Osteoblast (primary cell): Measurements from ENCODE around the gene ACSL6. TPM values are rescaled to one million over a fixed set of nuclear protein-coding genes. Genes with fewer than 3 reads are reported as not detected.

Source experiments
- DNase-seq: peaks from one replicate; pipeline ENCODE4 v3.0.0; 2011; ENCODE audit warnings: low spot score, mixed read lengths; ENCODE audit not compliant: insufficient read length; ENCODE audit errors: missing footprints
- H2AFZ ChIP-seq: 2 replicates; pipeline ENCODE4 v1.6.0; 2011; ENCODE audit warnings: mild to moderate bottlenecking, low read length
- H3K27ac ChIP-seq: 2 replicates; pipeline ENCODE4 v1.5.1; 2011; ENCODE audit warnings: mild to moderate bottlenecking, low read depth, low read length, moderate library complexity
- H3K27me3 ChIP-seq: 2 replicates; pipeline ENCODE4 v1.6.0; 2012; ENCODE audit warnings: mild to moderate bottlenecking, control low read depth, inconsistent platforms, low read length, moderate library complexity; ENCODE audit not compliant: insufficient read depth
- H3K36me3 ChIP-seq: 2 replicates; pipeline ENCODE4 v1.5.1; 2011; ENCODE audit warnings: mild to moderate bottlenecking, low read length, control low read depth, moderate library complexity; ENCODE audit not compliant: insufficient read depth
- H3K4me1 ChIP-seq: 2 replicates; pipeline ENCODE4 v1.5.1; 2011; ENCODE audit warnings: mild to moderate bottlenecking, low read length, control low read depth, moderate library complexity; ENCODE audit not compliant: insufficient read depth
- H3K4me2 ChIP-seq: 2 replicates; pipeline ENCODE4 v1.6.0; 2011; ENCODE audit warnings: mild to moderate bottlenecking, low read length; ENCODE audit not compliant: insufficient read depth
- H3K4me3 ChIP-seq: fragments of 200-600 bp; sonication (generic); 3 replicates; pipeline ENCODE4 v1.5.1; 2012; ENCODE audit warnings: mild to moderate bottlenecking, low read length, inconsistent platforms; ENCODE audit not compliant: insufficient read depth
- H3K79me2 ChIP-seq: 2 replicates; pipeline ENCODE4 v1.6.0; 2012; ENCODE audit warnings: mild to moderate bottlenecking, low read length, control low read depth, inconsistent platforms; ENCODE audit not compliant: insufficient read depth
- H3K9me3 ChIP-seq: 2 replicates; pipeline ENCODE4 v1.5.1; 2011; ENCODE audit warnings: low read depth, low read length, control low read depth
- H4K20me1 ChIP-seq: 2 replicates; pipeline ENCODE4 v1.6.0; 2012; ENCODE audit warnings: mild to moderate bottlenecking, low read length, control low read depth; ENCODE audit not compliant: insufficient read depth
- total RNA-seq: library from RNA; depleted of rRNA; stranded (reverse); fragments of >200 nt; gene quantifications from 2 replicates; pipeline ENCODE4 v1.2.3, GENCODE V29; 2012
- TF ChIP-seq, protein P1 (sequence below): IDR thresholded peaks from 2 replicates; pipeline ENCODE4 v1.5.1; 2011; ENCODE audit warnings: mild to moderate bottlenecking, low read depth, low read length, moderate library complexity; ENCODE audit errors: extremely low read depth

ACSL6 gene
- total RNA-seq, 1 donor = not detected

DNA sequence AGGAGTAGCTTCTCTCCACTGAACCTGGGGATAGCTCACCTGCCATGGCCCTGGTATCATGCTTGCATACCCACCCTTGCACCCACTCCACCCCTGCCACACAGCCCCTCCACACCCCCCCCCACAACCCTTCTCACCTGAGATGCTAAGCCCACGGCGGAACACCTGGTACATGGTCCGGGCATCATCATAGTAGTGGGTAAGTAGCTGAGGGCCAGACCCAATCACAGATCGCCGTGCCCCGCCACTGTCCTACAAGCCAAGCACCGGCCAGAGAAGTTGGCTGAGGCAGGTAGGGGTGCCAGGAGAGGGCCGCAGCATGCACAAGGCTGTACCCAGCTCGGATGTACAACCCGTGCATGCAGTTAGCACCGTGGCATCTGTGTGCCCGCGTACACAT, 20.7 kb downstream of the ACSL6 start:
- DNase-seq = no peak
- H3K9me3 ChIP-seq = no peaks in the 10 kb centered on the region
- H3K4me2 ChIP-seq = no peak overlapping the region
- H2AFZ ChIP-seq = no peak overlapping the region
- no peaks in the 10 kb centered on the region for H3K4me1 ChIP-seq
- TF ChIP-seq, protein P1, sequence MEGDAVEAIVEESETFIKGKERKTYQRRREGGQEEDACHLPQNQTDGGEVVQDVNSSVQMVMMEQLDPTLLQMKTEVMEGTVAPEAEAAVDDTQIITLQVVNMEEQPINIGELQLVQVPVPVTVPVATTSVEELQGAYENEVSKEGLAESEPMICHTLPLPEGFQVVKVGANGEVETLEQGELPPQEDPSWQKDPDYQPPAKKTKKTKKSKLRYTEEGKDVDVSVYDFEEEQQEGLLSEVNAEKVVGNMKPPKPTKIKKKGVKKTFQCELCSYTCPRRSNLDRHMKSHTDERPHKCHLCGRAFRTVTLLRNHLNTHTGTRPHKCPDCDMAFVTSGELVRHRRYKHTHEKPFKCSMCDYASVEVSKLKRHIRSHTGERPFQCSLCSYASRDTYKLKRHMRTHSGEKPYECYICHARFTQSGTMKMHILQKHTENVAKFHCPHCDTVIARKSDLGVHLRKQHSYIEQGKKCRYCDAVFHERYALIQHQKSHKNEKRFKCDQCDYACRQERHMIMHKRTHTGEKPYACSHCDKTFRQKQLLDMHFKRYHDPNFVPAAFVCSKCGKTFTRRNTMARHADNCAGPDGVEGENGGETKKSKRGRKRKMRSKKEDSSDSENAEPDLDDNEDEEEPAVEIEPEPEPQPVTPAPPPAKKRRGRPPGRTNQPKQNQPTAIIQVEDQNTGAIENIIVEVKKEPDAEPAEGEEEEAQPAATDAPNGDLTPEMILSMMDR = no peak
- no peaks in the 10 kb centered on the region for H3K36me3 ChIP-seq
- no peaks in the 10 kb centered on the region for H4K20me1 ChIP-seq
- H3K79me2 ChIP-seq = no peaks in the 10 kb centered on the region
- H3K4me3 ChIP-seq = no peak overlapping the region
- no peak overlapping the region for H3K27ac ChIP-seq
- peaks cover 6% of the 10 kb centered on the region for H3K27me3 ChIP-seq

DNA sequence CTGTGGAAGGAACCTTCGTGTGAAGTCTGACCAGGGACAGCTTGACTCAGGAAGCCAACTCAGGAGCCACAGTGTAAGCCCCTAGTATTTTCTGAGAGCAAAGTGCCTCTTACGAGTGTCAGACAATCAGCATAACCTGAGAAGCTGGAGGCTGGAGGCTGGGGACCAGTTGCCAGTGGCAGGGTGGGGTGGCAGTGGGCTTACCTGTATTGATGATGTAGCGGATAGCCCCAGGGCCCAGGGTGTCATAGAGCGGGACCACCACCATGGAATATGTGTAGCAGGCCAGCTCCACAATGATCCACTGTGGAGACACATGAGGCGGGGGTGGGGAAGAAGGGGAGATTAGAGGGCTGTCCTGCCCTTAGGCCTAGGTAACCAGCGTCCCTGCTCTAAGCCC, 22.9 kb downstream of the ACSL6 start:
- Histone ChIP-seq H3K27ac (no peak overlapping the region), H3K4me1 (no peaks in the 10 kb centered on the region), H4K20me1 (no peaks in the 10 kb centered on the region), H3K4me2 (no peak overlapping the region), H3K36me3 (no peaks in the 10 kb centered on the region), H3K4me3 (no peak overlapping the region), H3K79me2 (no peaks in the 10 kb centered on the region), H2AFZ (no peak overlapping the region), H3K9me3 (no peaks in the 10 kb centered on the region), H3K27me3 (peaks cover 6% of the 10 kb centered on the region)
- TF ChIP-seq, protein P1 = no peak
- DNase-seq = no peak

DNA sequence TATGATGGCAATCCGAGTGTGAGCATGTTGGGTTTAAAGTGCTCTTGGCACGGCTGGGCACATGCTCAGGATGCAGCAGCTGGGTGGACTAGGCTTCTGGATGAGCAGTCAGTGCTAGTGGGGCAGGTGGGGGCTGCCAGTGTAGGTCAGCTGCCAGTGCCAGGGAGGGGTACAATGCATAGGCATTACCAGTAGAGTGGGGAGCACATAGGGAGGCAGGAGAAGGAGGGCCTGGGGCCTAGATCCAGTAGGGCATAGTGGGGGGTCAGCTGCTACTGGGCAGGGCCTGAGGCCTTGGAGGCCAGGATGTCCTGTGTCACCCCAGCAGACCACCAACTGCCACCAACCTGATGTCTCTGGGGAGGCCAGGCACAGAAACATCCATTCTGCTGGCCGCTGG, 24.2 kb downstream of the ACSL6 start:
- no peak overlapping the region for H3K4me2 ChIP-seq
- peaks cover 6% of the 10 kb centered on the region for H3K27me3 ChIP-seq
- no peak overlapping the region for H2AFZ ChIP-seq
- no peaks in the 10 kb centered on the region for H3K36me3 ChIP-seq
- no peaks in the 10 kb centered on the region for H3K9me3 ChIP-seq
- TF ChIP-seq, protein P1 = no peak
- H3K79me2 ChIP-seq = no peaks in the 10 kb centered on the region
- H4K20me1 ChIP-seq = no peaks in the 10 kb centered on the region
- no peak for DNase-seq
- H3K27ac ChIP-seq = no peak overlapping the region
- no peaks in the 10 kb centered on the region for H3K4me1 ChIP-seq
- no peak overlapping the region for H3K4me3 ChIP-seq

DNA sequence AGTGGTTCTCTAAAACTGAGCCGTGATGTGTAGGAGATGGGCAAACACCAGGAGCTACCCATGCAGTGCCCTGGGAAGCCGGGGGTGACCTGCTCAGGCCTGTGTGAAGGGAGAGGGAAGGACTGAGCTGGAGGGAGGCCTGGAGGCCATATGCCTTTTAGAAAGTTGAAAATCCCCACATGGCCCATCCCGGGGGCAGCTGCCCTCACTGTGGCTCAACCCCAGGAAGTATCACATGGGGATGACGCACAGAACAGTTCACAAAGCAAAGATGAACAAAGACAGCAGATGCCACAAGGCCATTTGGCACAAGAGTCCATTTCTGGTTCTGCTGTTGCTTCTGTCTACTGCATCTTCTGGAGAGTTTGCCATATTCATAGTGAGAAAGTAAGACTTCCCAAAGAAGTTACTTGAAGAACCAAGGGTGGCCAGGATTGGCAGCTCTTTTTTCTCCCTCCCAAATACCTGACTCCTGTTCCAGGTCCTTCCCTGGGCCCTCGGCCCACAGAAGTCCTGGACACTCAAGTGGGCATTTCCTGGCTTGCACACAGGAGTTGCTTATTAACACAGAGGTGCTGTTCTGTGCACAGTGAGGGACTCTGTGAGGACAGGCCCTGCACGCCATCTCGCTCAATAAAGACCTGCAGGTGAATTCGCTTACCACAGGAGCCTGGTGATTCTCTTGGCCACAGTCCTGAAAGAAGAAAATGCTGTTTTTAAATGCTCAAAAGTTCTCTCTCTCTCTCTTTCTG, 25.1 kb downstream of the ACSL6 start:
- H3K36me3 ChIP-seq = no peaks in the 10 kb centered on the region
- peaks cover 3% of the 10 kb centered on the region for H3K27me3 ChIP-seq
- H2AFZ ChIP-seq = no peak overlapping the region
- H3K27ac ChIP-seq = no peak overlapping the region
- TF ChIP-seq, protein P1 = no peak
- H3K4me2 ChIP-seq = no peak overlapping the region
- no peak overlapping the region for H3K4me3 ChIP-seq
- H3K4me1 ChIP-seq = no peaks in the 10 kb centered on the region
- no peaks in the 10 kb centered on the region for H3K79me2 ChIP-seq
- H3K9me3 ChIP-seq = no peaks in the 10 kb centered on the region
- DNase-seq = no peak
- no peaks in the 10 kb centered on the region for H4K20me1 ChIP-seq
